ENCODE results near the gene GBF1.

DNA sequence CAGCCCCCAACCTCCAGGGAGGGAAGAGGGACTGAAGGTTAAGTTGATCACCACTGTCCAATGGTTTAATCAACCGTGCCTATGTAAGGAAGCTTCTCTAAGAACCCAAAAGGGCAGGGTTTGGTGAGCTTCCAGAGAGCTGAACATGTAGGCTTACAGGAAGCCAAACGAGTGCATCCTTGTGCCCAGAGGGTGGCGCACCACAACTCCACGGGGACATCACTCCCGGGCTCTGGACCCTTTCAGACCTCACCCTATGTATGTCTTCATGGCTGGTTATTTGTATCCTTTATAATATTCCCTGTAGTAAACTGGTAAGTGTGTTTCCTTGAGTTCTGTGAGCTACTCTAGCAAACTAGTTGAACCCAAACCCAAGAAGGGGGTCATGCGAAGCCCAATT, 138.7 kb downstream of the GBF1 start:
- TF ChIP-seq, protein P1, sequence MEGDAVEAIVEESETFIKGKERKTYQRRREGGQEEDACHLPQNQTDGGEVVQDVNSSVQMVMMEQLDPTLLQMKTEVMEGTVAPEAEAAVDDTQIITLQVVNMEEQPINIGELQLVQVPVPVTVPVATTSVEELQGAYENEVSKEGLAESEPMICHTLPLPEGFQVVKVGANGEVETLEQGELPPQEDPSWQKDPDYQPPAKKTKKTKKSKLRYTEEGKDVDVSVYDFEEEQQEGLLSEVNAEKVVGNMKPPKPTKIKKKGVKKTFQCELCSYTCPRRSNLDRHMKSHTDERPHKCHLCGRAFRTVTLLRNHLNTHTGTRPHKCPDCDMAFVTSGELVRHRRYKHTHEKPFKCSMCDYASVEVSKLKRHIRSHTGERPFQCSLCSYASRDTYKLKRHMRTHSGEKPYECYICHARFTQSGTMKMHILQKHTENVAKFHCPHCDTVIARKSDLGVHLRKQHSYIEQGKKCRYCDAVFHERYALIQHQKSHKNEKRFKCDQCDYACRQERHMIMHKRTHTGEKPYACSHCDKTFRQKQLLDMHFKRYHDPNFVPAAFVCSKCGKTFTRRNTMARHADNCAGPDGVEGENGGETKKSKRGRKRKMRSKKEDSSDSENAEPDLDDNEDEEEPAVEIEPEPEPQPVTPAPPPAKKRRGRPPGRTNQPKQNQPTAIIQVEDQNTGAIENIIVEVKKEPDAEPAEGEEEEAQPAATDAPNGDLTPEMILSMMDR (conservative IDR thresholded peaks at IDR 0.05 in 1 of 2, IDR thresholded peaks at IDR 0.05 in 1 of 2; ENCODE audit: extremely low read depth in 1 of 2, insufficient read depth in 1 of 2, low read depth in 1 of 2, low read length in 2 of 2): peak in 1 of 2 donors; percentile 9
- no peak for TF ChIP-seq EZH2 (IDR thresholded peaks at IDR 0.05; ENCODE audit: borderline replicate concordance, low read length)

Measured in mammary epithelial cell (primary cell).